Stimulated activated CD4-positive, alpha-beta T cell treated with anti-CD3 and anti-CD28 coated beads, Interleukin-12 subunit alpha, Interleukin-12 subunit beta, amount 100 ng/mL, for 48 hours (primary cell): Measurements from ENCODE around the gene UNK.

Experiments used
- DNase-seq, 3 donors: peaks; one replicate each; pipeline ENCODE4 v3.0.0-alpha.2; 2020; ENCODE audit warnings: low read depth in 2 of 3, low spot score in 1 of 3

The UNK gene

GRCh38 chr17:75819678-75820077 is 35.1 kb downstream of the UNK start:
- no peak for DNase-seq

GRCh38 chr17:75820094-75821080 is 35.8 kb downstream of the UNK start:
- DNase-seq: no peak

- DNase-seq: no peak
Observed at GRCh38 chr17:75821552-75821951, 36.9 kb downstream of the UNK start.

- DNase-seq: no peak
Observed at GRCh38 chr17:75822119-75822799, 37.7 kb downstream of the UNK start.

GRCh38 chr17:75822800-75823166 is 38.2 kb downstream of the UNK start:
- DNase-seq: no peak

GRCh38 chr17:75823257-75824041 is 38.8 kb downstream of the UNK start:
- no peak for DNase-seq

- no peak for DNase-seq
Observed at GRCh38 chr17:75824050-75824552, 39.5 kb downstream of the UNK start.

GRCh38 chr17:75824666-75825065 is 40.1 kb downstream of the UNK start:
- DNase-seq: no peak

- DNase-seq: no peak
Observed at GRCh38 chr17:75825149-75825552, 40.5 kb downstream of the UNK start.

- DNase-seq: no peak
Observed at GRCh38 chr17:75825748-75826370, 41.3 kb downstream of the UNK start.

GRCh38 chr17:75826561-75827307 is 42.1 kb downstream of the UNK start:
- no peak for DNase-seq

GRCh38 chr17:75827308-75828075 is 42.9 kb downstream of the UNK start:
- peak; percentile 43 to 73 (median 47) for DNase-seq

GRCh38 chr17:75828076-75828400 is 43.4 kb downstream of the UNK start:
- no peak for DNase-seq

- no peak for DNase-seq
Observed at GRCh38 chr17:75828741-75829140, 44.1 kb downstream of the UNK start.

GRCh38 chr17:75829747-75830146 is 45.1 kb downstream of the UNK start:
- no peak for DNase-seq

- no peak for DNase-seq
Observed at GRCh38 chr17:75830164-75831031, 45.8 kb downstream of the UNK start.

- DNase-seq: no peak
Observed at GRCh38 chr17:75831032-75831571, 46.5 kb downstream of the UNK start.

- DNase-seq: peak in 1 of 3 donors; percentile 37
Observed at GRCh38 chr17:75832164-75832651, 47.6 kb downstream of the UNK start.
